RWPE1 (cell line): Measurements from ENCODE around the gene TWIST2.

Experiments used
- CTCF ChIA-PET: fragments of 350-600 bp; sonication (Branson Sonifier 250); formaldehyde crosslinking; extraction: SDS; loops from one replicate; lab custom pipeline; 2021; lab: Yijun Ruan, JAX
- POLR2A ChIA-PET: fragments of 400-600 bp; formaldehyde crosslinking; extraction: SDS; loops from one replicate; lab custom pipeline; 2020; ENCODE audit warnings: antibody characterized with exemption; ENCODE audit not compliant: low non-redundant PET; lab: Yijun Ruan, JAX
- DNase-seq: peaks from one replicate; pipeline ENCODE4 v3.0.0; 2012; ENCODE audit warnings: low spot score
- H3K27ac ChIP-seq: fragments of 450-650 bp; 2 replicates; pipeline ENCODE4 v1.5.1; 2017
- CTCF ChIP-seq: fragments of 450-650 bp; conservative IDR thresholded peaks from 2 replicates; pipeline ENCODE4 v1.5.1; 2017; ENCODE audit warnings: low read depth, mild to moderate bottlenecking

TWIST2 gene

GRCh38 chr2:238831177-238831576, 16.7 kb upstream of the TWIST2 start:
- H3K27ac ChIP-seq: no peak overlapping the region
- DNase-seq: no peak
- POLR2A ChIA-PET: no interaction called here
- no peak for TF ChIP-seq CTCF
- CTCF ChIA-PET: interaction anchor here (1.0 kb wide), 1 partner anchor 46 kb away, joined by 3 read pairs; no protein-coding TSS in a partner anchor

DNA sequence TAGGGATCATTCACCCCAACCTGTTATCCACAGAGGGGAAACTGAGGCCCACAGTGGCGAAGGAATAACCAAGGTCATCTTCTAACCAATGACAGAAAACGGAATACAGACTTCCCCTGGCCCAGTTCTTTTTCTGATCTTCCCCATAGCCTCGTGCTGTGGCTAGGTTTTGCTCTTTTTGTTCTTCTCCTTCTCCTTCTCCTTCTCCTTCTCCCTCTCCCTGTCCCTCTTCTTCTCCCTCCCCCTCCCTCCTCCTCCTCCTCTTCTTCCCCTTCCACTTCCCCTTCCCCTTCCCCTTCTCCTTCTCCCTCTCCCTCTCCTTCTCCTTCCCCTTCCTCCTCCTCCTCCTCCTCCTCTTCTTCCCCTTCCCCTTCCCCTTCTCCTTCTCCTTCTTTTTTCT, 12.9 kb upstream of the TWIST2 start:
- TF ChIP-seq CTCF: no peak
- CTCF ChIA-PET: no interaction called here
- no peak for DNase-seq
- H3K27ac ChIP-seq: no peak overlapping the region
- POLR2A ChIA-PET: no interaction called here

DNA sequence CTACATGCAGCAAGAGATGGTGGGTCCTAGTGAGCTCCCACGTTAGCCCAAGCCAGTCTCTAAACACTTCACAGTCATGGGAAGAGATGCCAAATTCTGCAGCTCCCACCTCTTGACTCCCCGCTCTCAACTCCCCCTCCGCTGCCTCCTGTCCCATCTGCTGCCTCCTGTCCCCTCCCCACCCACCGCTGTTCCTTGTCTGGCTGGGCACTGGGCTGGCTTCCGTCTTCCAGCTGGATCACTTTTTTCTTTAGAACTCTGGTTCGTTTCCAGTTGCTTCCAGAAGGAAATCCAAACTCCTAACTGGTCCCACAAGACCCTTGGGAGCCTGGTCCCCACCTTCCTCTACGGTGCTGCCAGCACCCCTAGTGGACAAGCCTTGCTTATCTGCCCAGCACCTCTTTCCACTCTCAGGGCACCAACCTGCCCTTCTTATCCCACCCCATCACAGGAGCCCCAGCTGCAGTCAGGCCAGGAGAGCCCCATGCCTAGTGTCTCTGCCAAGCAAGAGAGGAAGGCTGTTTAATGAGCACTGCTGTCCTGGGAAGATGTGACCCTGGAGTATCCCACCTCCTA, 12.1 kb upstream of the TWIST2 start:
- ChIA-PET POLR2A (no interaction called here), CTCF (no interaction called here)
- TF ChIP-seq CTCF: no peak
- DNase-seq: no peak
- no peak overlapping the region for H3K27ac ChIP-seq

- H3K27ac ChIP-seq: no peak overlapping the region
- DNase-seq: no peak
- TF ChIP-seq CTCF: no peak
- ChIA-PET CTCF (no interaction called here), POLR2A (no interaction called here)
Measured at GRCh38 chr2:238838786-238839327, 9.0 kb upstream of the TWIST2 start.

- TF ChIP-seq CTCF: no peak
- ChIA-PET POLR2A (no interaction called here), CTCF (no interaction called here)
- no peak overlapping the region for H3K27ac ChIP-seq
- DNase-seq: no peak
Measured at GRCh38 chr2:238839428-238839827, 8.5 kb upstream of the TWIST2 start.

DNA sequence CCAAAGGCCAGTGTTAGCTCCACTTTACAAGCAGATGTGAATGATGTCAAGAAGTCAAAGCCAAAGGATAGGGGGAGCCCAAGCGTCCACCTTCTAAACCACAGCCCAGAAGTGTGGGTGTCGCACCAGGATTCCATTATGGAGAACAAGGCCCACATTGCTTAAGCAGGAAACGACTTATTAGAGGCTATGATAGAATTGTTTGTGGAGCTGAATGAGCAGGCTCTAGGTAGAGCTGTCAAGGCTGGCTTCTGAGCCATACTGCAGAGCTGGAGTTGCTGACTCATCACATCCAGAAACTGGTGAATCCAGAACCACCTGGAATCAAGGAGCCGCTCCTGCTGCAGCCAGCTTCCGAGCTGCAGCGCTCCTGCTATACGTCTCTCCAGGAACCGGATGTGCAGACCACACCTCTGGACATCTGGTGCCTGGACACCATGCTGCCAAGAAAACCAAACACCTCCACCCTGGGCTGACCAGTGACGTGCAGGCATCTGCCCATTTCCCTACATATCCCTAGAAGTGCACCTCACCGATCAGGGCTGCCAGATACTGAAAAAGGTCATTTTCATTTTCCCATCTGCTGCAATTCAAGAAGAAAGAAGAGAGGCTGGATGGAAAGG, 6.2 kb upstream of the TWIST2 start:
- no peak overlapping the region for H3K27ac ChIP-seq
- TF ChIP-seq CTCF: no peak
- ChIA-PET CTCF (interaction anchor here (0.7 kb wide), 1 partner anchor 452 kb away, joined by 6 read pairs; no protein-coding TSS in a partner anchor), POLR2A (no interaction called here)
- no peak for DNase-seq
